8988T (cell line): ENCODE results near the gene ATP8A2.
"Not testable (repeated sequence)": the region's sequence is repeated elsewhere in the genome, so short reads cannot be mapped to it uniquely, and the experiment has no call there.

Experiments used
- DNase-seq: peaks from one replicate; pipeline ENCODE4 v3.0.0; 2011

The ATP8A2 gene

GRCh38 chr13:25570185-25570584 is 198.4 kb downstream of the ATP8A2 start:
- DNase-seq: no peak

GRCh38 chr13:25571237-25571636 is 199.5 kb downstream of the ATP8A2 start:
- DNase-seq: no peak

GRCh38 chr13:25572171-25572570 is 200.4 kb downstream of the ATP8A2 start:
- DNase-seq: not testable (repeated sequence)

- peak; percentile 23 for DNase-seq
Measured at GRCh38 chr13:25574437-25575411, 202.9 kb downstream of the ATP8A2 start.

GRCh38 chr13:25575562-25575961 is 203.8 kb downstream of the ATP8A2 start:
- no peak for DNase-seq

- DNase-seq: no peak
Measured at GRCh38 chr13:25578526-25578925, 206.8 kb downstream of the ATP8A2 start.

- DNase-seq: no peak
Measured at GRCh38 chr13:25579221-25579620, 207.4 kb downstream of the ATP8A2 start.

- DNase-seq: no peak
Measured at GRCh38 chr13:25581351-25581750, 209.6 kb downstream of the ATP8A2 start.

GRCh38 chr13:25584087-25584486 is 212.3 kb downstream of the ATP8A2 start:
- DNase-seq: no peak

GRCh38 chr13:25585000-25585399 is 213.2 kb downstream of the ATP8A2 start:
- DNase-seq: no peak

- no peak for DNase-seq
Measured at GRCh38 chr13:25587326-25587980, 215.7 kb downstream of the ATP8A2 start.

- no peak for DNase-seq
Measured at GRCh38 chr13:25588336-25589060, 216.7 kb downstream of the ATP8A2 start.

GRCh38 chr13:25598421-25598820 is 226.6 kb downstream of the ATP8A2 start:
- no peak for DNase-seq

GRCh38 chr13:25602176-25602575 is 230.4 kb downstream of the ATP8A2 start:
- DNase-seq: no peak

- DNase-seq: no peak
Measured at GRCh38 chr13:25604106-25604505, 232.3 kb downstream of the ATP8A2 start.

GRCh38 chr13:25607096-25607495 is 235.3 kb downstream of the ATP8A2 start:
- no peak for DNase-seq

GRCh38 chr13:25608181-25608580 is 236.4 kb downstream of the ATP8A2 start:
- DNase-seq: no peak

GRCh38 chr13:25616674-25617073 is 244.9 kb downstream of the ATP8A2 start:
- DNase-seq: no peak

- DNase-seq: no peak
Measured at GRCh38 chr13:25619897-25620296, 248.1 kb downstream of the ATP8A2 start.

- no peak for DNase-seq
Measured at GRCh38 chr13:25625414-25625813, 253.6 kb downstream of the ATP8A2 start.

GRCh38 chr13:25630329-25630900 is 258.6 kb downstream of the ATP8A2 start:
- DNase-seq: no peak

- no peak for DNase-seq
Measured at GRCh38 chr13:25632166-25632888, 260.6 kb downstream of the ATP8A2 start.
